Endodermal cell (in vitro differentiated cells): ENCODE measurements around the gene CPED1. TPM values are rescaled to one million over a fixed set of nuclear protein-coding genes. Genes with fewer than 3 reads are reported as not detected.

ENCODE experiments used
- DNase-seq: peaks from one replicate; pipeline ENCODE4 v3.0.0-alpha.2; 2017
- H3K27ac ChIP-seq: 2 replicates; pipeline ENCODE4 v1.5.1; 2013; ENCODE audit warnings: mild to moderate bottlenecking, low read depth, low read length, moderate library complexity
- H3K27me3 ChIP-seq: 2 replicates; pipeline ENCODE4 v1.6.1; 2013; ENCODE audit warnings: mild to moderate bottlenecking, low read length, moderate library complexity; ENCODE audit not compliant: insufficient read depth, control insufficient read depth, poor library complexity, severe bottlenecking
- H3K36me3 ChIP-seq: 2 replicates; pipeline ENCODE4 v1.7.0; 2013; ENCODE audit warnings: mild to moderate bottlenecking, low read length, moderate library complexity; ENCODE audit not compliant: control insufficient read depth, insufficient read depth
- H3K4me1 ChIP-seq: one replicate; pipeline ENCODE4 v1.7.0; 2013; ENCODE audit warnings: low read length; ENCODE audit not compliant: control insufficient read depth, insufficient read depth
- H3K4me3 ChIP-seq: 2 replicates; pipeline ENCODE4 v1.5.1; 2013; ENCODE audit warnings: mild to moderate bottlenecking, low read length, moderate library complexity
- H3K9ac ChIP-seq: 2 replicates; pipeline ENCODE4 v1.6.1; 2013; ENCODE audit warnings: mild to moderate bottlenecking, low read length, moderate library complexity; ENCODE audit not compliant: poor library complexity, severe bottlenecking; ENCODE audit errors: extremely low read depth
- H3K9me3 ChIP-seq: 2 replicates; pipeline ENCODE4 v1.6.1; 2013; ENCODE audit warnings: mild to moderate bottlenecking, low read length, moderate library complexity; ENCODE audit not compliant: control insufficient read depth
- H3K27ac Mint-ChIP-seq: 2 replicates; pipeline ENCODE4 v1.8.0; 2020; ENCODE audit warnings: mixed read lengths
- H3K27me3 Mint-ChIP-seq: 2 replicates; pipeline ENCODE4 v1.8.0; 2021; ENCODE audit warnings: mild to moderate bottlenecking, mixed read lengths; ENCODE audit not compliant: insufficient read depth
- H3K36me3 Mint-ChIP-seq: 2 replicates; pipeline ENCODE4 v1.8.0; 2020; ENCODE audit warnings: low read depth, mixed read lengths
- H3K4me1 Mint-ChIP-seq: 2 replicates; pipeline ENCODE4 v1.8.0; 2020; ENCODE audit warnings: mixed read lengths
- H3K4me3 Mint-ChIP-seq: 2 replicates; pipeline ENCODE4 v1.8.0; 2020; ENCODE audit warnings: mild to moderate bottlenecking, moderate library complexity, mixed read lengths
- H3K9me3 Mint-ChIP-seq: 2 replicates; pipeline ENCODE4 v1.8.0; 2020; ENCODE audit warnings: mild to moderate bottlenecking, mixed read lengths
- WGBS, 2 experiments: methylation state at CpG; one replicate each; pipeline versions ENCODE4 v1.1.5 to v1.1.7; 2013; ENCODE audit warnings: missing lambda C conversion rate in 2 of 2, mixed read lengths in 1 of 2; ENCODE audit not compliant: insufficient coverage in 1 of 2, insufficient read length in 1 of 2; 5-methylcytosine and 5-hydroxymethylcytosine counted together
- total RNA-seq, 2 donors: library from RNA; stranded (reverse); fragmentation: NEBNext Ultra II Directional in 1 of 2; extraction: Animal tissue kit (Norgen Biotek cat#: 25700) in 1 of 2; gene quantifications; 2 replicates in 1 of 2; 3 replicates in 1 of 2; pipeline ENCODE4 v1.2.1, GENCODE V29; 2021
- TF ChIP-seq, protein P1 (sequence below): fragments of 200-600 bp; sonication (generic); conservative IDR thresholded peaks from 2 replicates; pipeline ENCODE4 v1.5.0; 2021; ENCODE audit warnings: antibody characterized with exemption, mild to moderate bottlenecking

Gene CPED1
- total RNA-seq, 2 donors from 2014 or later = 1.1 TPM; not detected in 1

DNA sequence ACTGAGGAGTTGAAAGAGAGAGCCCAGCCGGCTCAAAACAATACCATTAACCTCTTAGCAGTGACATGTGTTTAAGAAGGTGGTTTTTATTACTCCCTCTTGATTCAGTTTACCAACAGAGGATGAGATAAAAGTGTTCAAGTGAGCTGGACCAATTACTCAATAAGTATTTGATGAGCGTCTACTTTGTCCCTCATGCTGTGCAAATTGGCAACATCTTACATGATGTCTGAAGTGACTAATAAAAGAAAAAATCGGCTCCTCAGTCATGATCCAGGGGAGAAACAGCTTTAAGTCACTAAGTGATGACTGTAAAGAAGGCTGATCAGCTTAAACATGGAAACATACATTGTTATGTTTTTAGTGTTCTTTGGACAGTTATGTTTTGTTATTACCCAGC lies 348.1 kb downstream of the CPED1 start:
- Histone ChIP-seq H3K27ac (no peak overlapping the region), H3K9ac (no peak overlapping the region), H3K36me3 (no peaks in the 10 kb centered on the region), H3K4me1 (no peaks in the 10 kb centered on the region), H3K27me3 (peaks cover 10% of the 10 kb centered on the region), H3K4me3 (no peak overlapping the region), H3K9me3 (no peaks in the 10 kb centered on the region)
- Mint-ChIP-seq H3K27me3 (peaks cover 10% of the 10 kb centered on the region), H3K4me1 (no peaks in the 10 kb centered on the region), H3K27ac (no peak overlapping the region), H3K9me3 (no peaks in the 10 kb centered on the region), H3K36me3 (no peaks in the 10 kb centered on the region), H3K4me3 (no peak overlapping the region)
- WGBS, 2 experiments = 87 to 91% methylated on average over 2 to 3 of the region's 3 CpGs
- no peak for DNase-seq
- TF ChIP-seq, protein P1, sequence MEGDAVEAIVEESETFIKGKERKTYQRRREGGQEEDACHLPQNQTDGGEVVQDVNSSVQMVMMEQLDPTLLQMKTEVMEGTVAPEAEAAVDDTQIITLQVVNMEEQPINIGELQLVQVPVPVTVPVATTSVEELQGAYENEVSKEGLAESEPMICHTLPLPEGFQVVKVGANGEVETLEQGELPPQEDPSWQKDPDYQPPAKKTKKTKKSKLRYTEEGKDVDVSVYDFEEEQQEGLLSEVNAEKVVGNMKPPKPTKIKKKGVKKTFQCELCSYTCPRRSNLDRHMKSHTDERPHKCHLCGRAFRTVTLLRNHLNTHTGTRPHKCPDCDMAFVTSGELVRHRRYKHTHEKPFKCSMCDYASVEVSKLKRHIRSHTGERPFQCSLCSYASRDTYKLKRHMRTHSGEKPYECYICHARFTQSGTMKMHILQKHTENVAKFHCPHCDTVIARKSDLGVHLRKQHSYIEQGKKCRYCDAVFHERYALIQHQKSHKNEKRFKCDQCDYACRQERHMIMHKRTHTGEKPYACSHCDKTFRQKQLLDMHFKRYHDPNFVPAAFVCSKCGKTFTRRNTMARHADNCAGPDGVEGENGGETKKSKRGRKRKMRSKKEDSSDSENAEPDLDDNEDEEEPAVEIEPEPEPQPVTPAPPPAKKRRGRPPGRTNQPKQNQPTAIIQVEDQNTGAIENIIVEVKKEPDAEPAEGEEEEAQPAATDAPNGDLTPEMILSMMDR = no peak

DNA sequence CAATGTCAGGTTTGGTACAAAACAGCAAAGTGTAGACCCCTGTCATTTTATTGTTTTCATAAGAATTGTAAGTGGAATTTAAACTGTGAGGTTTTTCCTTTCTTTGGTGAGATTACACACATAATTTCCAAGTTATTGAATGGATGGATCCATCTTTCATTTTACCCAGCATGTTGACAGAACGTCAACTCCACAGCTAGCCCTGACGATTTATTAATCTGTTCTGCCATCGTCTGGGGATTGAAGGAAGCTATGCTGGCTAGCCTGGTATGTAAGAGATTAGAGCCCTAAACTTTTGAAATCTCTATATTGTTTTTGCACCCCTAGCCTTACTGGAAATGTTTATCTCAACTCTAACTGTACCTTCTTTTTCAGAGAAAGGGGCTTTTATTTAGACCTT lies 348.9 kb downstream of the CPED1 start:
- H3K27me3 Mint-ChIP-seq = peaks cover 4% of the 10 kb centered on the region
- Histone ChIP-seq H3K27ac (no peak overlapping the region), H3K36me3 (peaks cover 5% of the 10 kb centered on the region), H3K4me1 (no peaks in the 10 kb centered on the region), H3K27me3 (peaks cover 1% of the 10 kb centered on the region), H3K9ac (no peak overlapping the region), H3K9me3 (no peaks in the 10 kb centered on the region), H3K4me3 (no peak overlapping the region)
- no peak overlapping the region for H3K27ac Mint-ChIP-seq
- WGBS, 2 experiments = 93 to 100% methylated on average over 1 to 3 of the region's 3 CpGs
- no peaks in the 10 kb centered on the region for H3K9me3 Mint-ChIP-seq
- peaks cover 5% of the 10 kb centered on the region for H3K36me3 Mint-ChIP-seq
- no peak overlapping the region for H3K4me3 Mint-ChIP-seq
- no peak for DNase-seq
- H3K4me1 Mint-ChIP-seq = no peaks in the 10 kb centered on the region
- TF ChIP-seq, protein P1 = no peak

DNA sequence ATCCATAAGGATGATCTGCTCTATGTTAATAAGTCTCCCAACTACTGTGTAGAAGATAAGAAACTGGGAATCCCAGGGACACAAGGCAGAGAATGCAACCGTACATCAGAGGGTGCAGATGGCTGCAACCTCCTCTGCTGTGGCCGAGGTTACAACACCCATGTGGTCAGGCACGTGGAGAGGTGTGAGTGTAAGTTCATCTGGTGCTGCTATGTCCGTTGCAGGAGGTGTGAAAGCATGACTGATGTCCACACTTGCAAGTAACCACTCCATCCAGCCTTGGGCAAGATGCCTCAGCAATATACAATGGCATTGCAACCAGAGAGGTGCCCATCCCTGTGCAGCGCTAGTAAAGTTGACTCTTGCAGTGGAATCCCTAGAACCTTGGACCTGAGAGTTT lies 350.6 kb downstream of the CPED1 start:
- Mint-ChIP-seq H3K27me3 (peaks cover 4% of the 10 kb centered on the region), H3K36me3 (peaks cover 6% of the 10 kb centered on the region), H3K4me1 (no peaks in the 10 kb centered on the region), H3K9me3 (no peaks in the 10 kb centered on the region), H3K27ac (no peak overlapping the region), H3K4me3 (no peak overlapping the region)
- whole genome bisulfite sequencing, 2 experiments = 88 to 94% methylated on average over 4 to 5 of the region's 5 CpGs
- H3K4me3 ChIP-seq = no peak overlapping the region
- no peaks in the 10 kb centered on the region for H3K9me3 ChIP-seq
- H3K36me3 ChIP-seq = peaks cover 10% of the 10 kb centered on the region
- no peaks in the 10 kb centered on the region for H3K4me1 ChIP-seq
- H3K9ac ChIP-seq = no peak overlapping the region
- H3K27me3 ChIP-seq = no peaks in the 10 kb centered on the region
- H3K27ac ChIP-seq = no peak overlapping the region
- TF ChIP-seq, protein P1 = no peak
- no peak for DNase-seq
